Measurements from ENCODE around the gene PIEZO2.
A peak's percentile ranks its signal among the peaks of the same experiment; 100 is the strongest.
"Not testable (repeated sequence)": the region's sequence is repeated elsewhere in the genome, so short reads cannot be mapped to it uniquely, and the experiment has no call there.

The PIEZO2 gene

DNA sequence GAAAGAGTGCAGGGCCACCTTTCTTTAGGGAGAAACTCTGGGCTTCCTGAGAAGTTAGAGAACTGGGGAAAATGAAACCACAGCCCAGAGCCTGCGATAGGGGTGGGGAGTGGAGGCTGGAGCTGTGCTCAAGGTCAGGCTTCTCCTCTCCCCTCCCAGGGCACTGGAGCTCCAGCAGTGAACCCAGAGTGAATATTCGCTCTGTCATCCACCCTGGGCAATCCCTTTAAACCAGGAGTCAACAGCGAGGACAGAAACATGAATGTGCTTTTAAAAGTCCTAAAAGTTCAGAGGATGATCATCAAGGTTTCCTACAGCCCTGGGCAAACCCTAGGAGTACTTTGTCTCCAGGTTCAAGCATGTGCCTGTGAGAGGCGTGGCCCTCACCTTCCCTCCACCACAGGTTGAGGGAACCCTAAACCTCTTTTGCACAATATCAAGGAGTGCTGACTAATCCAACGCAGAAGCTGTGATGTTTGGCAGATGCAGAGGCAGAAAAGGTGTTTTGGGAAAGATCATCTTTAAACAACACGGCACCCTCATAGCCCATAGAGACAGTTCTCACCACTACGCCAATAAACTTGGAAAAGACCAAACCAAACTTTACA is 522.7 kb downstream of the PIEZO2 start:
- Mint-ChIP-seq H3K4me3 (peak overlapping the region in 1 of 2 donors; percentile 14), H3K4me1 (peaks cover 9 to 35% of the 10 kb centered on the region in 2 donors)
- not testable (repeated sequence) for ATAC-seq (replicated peaks); H3K27ac Mint-ChIP-seq; H3K9me3 Mint-ChIP-seq; H3K36me3 Mint-ChIP-seq; H3K27me3 Mint-ChIP-seq; DNase-seq

DNA sequence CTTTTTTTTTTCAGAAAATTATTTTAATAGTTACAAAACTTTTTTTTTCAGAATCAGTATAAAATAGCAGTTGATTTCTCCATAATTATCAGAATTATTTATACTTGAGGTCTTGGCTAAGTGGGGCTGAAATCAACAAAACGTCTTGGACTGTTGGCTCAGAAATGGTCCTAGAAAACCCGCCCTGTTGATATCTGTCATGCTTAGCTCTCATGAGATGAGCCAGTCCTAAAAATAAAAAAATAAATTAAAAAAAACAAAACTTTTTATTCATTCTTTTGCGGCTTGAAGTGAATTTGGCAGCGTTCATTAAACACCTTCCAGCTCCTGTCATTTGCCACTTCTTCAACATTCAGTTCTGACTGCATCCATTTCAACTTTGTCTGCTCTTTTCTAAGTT is 525.8 kb downstream of the PIEZO2 start:
- not testable (repeated sequence) for ATAC-seq (replicated peaks); H3K36me3 Mint-ChIP-seq; H3K9me3 Mint-ChIP-seq; H3K4me3 Mint-ChIP-seq; DNase-seq; H3K27me3 Mint-ChIP-seq; H3K27ac Mint-ChIP-seq
- peaks cover 9 to 26% of the 10 kb centered on the region in 2 donors for H3K4me1 Mint-ChIP-seq

DNA sequence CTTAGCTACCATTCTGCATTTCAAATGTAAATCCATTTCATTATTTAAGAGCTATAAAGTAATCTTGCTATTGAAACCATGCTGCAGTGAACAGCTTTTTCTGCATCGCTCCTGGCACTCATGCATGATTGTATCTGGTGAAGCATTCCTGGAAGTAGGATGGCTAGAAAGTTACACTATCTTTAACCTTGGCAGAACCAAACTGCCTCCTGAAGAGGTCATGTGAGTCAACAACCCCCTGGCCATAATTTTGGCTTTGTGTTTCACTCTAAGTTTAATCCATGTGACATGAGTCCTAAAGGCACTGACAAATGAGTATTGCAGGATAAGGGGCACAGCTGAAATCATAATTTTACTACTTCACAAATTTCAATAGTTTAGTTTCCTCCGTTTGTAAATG is 526.4 kb downstream of the PIEZO2 start:
- DNase-seq; H3K36me3 Mint-ChIP-seq; H3K27me3 Mint-ChIP-seq; ATAC-seq (replicated peaks); H3K4me3 Mint-ChIP-seq; H3K9me3 Mint-ChIP-seq; H3K27ac Mint-ChIP-seq: not testable (repeated sequence)
- peaks cover 9 to 26% of the 10 kb centered on the region in 2 donors for H3K4me1 Mint-ChIP-seq

DNA sequence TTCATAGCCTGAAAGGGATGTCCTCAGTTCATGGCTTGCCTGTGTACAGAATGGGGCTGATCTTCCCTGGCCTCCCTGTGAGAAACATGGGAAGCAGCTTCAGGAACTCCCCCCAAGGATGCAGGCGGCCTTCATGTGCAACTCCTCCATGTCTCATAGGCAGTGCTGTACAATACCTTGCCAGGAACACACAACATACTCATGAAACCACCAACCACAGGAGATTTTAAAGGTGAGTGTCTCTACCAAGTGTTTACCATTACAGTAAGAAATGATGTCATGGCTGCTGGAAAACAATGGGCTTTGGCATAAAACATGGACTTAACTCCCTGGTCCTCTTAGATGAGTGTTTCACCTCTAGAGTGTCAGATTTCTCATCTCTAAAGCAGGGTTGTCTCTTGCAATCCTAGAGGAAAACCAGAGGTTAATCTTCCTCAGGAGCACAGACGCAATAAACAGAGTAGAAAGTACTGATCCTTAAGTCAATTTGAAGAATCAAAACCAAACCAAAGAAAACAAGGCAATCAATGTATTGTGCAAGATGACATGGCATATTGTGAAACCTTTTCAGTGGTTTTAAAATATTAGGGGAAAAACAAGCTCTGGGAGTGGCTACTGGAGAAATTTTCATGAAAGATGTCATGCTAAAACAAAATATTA is 528.6 kb downstream of the PIEZO2 start:
- not testable (repeated sequence) for DNase-seq, H3K36me3 Mint-ChIP-seq, H3K27ac Mint-ChIP-seq, H3K4me3 Mint-ChIP-seq, H3K27me3 Mint-ChIP-seq, H3K9me3 Mint-ChIP-seq
- peaks cover 7 to 13% of the 10 kb centered on the region in 2 donors for H3K4me1 Mint-ChIP-seq
- peak in 1 of 2 donors; percentile 33 for ATAC-seq (replicated peaks)
